WTC11 (cell line): Measurements from ENCODE around the gene OR5J2. TPM values are rescaled to one million over a fixed set of nuclear protein-coding genes. Genes with fewer than 3 reads are reported as not detected.

Experiments
- ATAC-seq: fragments of 200-7000 bp; cut with Tn5 transposase; 2 replicates; pipeline ENCODE4 v1.10.0; 2021; ENCODE audit warnings: mild to moderate bottlenecking, moderate library complexity
- CTCF ChIA-PET: fragments of 300-600 bp; sonication (Branson Sonifier 250); formaldehyde crosslinking; loops from one replicate; lab custom pipeline; 2021; ENCODE audit warnings: antibody characterized with exemption; lab: Charles Lee
- POLR2A ChIA-PET: fragments of 350-600 bp; sonication (Branson Sonifier 250); formaldehyde crosslinking; loops from one replicate; lab custom pipeline; 2021; ENCODE audit warnings: antibody characterized with exemption; lab: Charles Lee
- DNase-seq: peaks from one replicate; pipeline ENCODE4 v3.0.0; 2021; ENCODE audit warnings: low spot score
- H3K27ac Mint-ChIP-seq: 2 replicates; pipeline ENCODE4 v1.8.0; 2021; ENCODE audit warnings: mixed read lengths
- H3K27me3 Mint-ChIP-seq: 2 replicates; pipeline ENCODE4 v1.8.0; 2021; ENCODE audit warnings: low read depth, mild to moderate bottlenecking, moderate library complexity, mixed read lengths
- H3K36me3 Mint-ChIP-seq: 2 replicates; pipeline ENCODE4 v1.8.0; 2021; ENCODE audit warnings: mixed read lengths
- H3K4me1 Mint-ChIP-seq: 2 replicates; pipeline ENCODE4 v1.8.0; 2022; ENCODE audit warnings: mixed read lengths
- H3K4me3 Mint-ChIP-seq: 2 replicates; pipeline ENCODE4 v1.8.0; 2021; ENCODE audit warnings: mild to moderate bottlenecking, moderate library complexity, mixed read lengths
- H3K9me3 Mint-ChIP-seq: 2 replicates; pipeline ENCODE4 v1.8.0; 2021; ENCODE audit warnings: mixed read lengths
- AFF4 ChIP-seq: sonication (generic); formaldehyde crosslinking; IDR thresholded peaks from 2 replicates; pipeline ENCODE4 v1.8.1; 2023; ENCODE audit warnings: mild to moderate bottlenecking, missing genetic modification reagents, borderline replicate concordance
- AR ChIP-seq: fragments of 250-450 bp; sonication (Bioruptor Pico); IDR thresholded peaks from 2 replicates; pipeline ENCODE4 v1.9.0; 2021; ENCODE audit warnings: mild to moderate bottlenecking
- CREM ChIP-seq: sonication (generic); formaldehyde crosslinking; IDR thresholded peaks from 2 replicates; pipeline ENCODE4 v1.8.1; 2022; ENCODE audit warnings: mild to moderate bottlenecking, missing genetic modification reagents, moderate library complexity
- FOXJ3 ChIP-seq: sonication (generic); formaldehyde crosslinking; IDR thresholded peaks from 2 replicates; pipeline ENCODE4 v1.9.0; 2021; ENCODE audit warnings: missing genetic modification reagents, mild to moderate bottlenecking, borderline replicate concordance
- FOXK1 ChIP-seq: sonication (generic); formaldehyde crosslinking; IDR thresholded peaks from 2 replicates; pipeline ENCODE4 v1.8.0; 2022; ENCODE audit warnings: mild to moderate bottlenecking, moderate library complexity, missing genetic modification reagents
- GTF2I ChIP-seq: fragments of 250-450 bp; sonication (Bioruptor Pico); conservative IDR thresholded peaks from 2 replicates; pipeline ENCODE4 v1.4.0; 2021; ENCODE audit warnings: mild to moderate bottlenecking
- HMGXB4 ChIP-seq: sonication (generic); formaldehyde crosslinking; IDR thresholded peaks from 2 replicates; pipeline ENCODE4 v1.8.1; 2023; ENCODE audit warnings: mild to moderate bottlenecking, moderate library complexity, missing genetic modification reagents
- MLX ChIP-seq: sonication (generic); formaldehyde crosslinking; IDR thresholded peaks from 2 replicates; pipeline ENCODE4 v1.8.1; 2023; ENCODE audit warnings: mild to moderate bottlenecking, missing genetic modification reagents, moderate library complexity
- NR1H2 ChIP-seq: sonication (generic); formaldehyde crosslinking; IDR thresholded peaks from 2 replicates; pipeline ENCODE4 v1.9.0; 2021; ENCODE audit warnings: mild to moderate bottlenecking, moderate library complexity, missing genetic modification reagents
- OVOL2 ChIP-seq: fragments of 250-450 bp; sonication (Bioruptor Pico); IDR thresholded peaks from 2 replicates; pipeline ENCODE4 v1.9.0; 2021; ENCODE audit warnings: mild to moderate bottlenecking, borderline replicate concordance
- SMAD3 ChIP-seq: sonication (generic); formaldehyde crosslinking; IDR thresholded peaks from 2 replicates; pipeline ENCODE4 v1.8.0; 2022; ENCODE audit warnings: missing genetic modification reagents, mild to moderate bottlenecking, borderline replicate concordance
- ZNF317 ChIP-seq: sonication (generic); formaldehyde crosslinking; IDR thresholded peaks from 2 replicates; pipeline ENCODE4 v1.8.1; 2023; ENCODE audit warnings: low read depth, mild to moderate bottlenecking, moderate library complexity, missing genetic modification reagents, borderline replicate concordance
- total RNA-seq: library from RNA; stranded (reverse); gene quantifications from 3 replicates; pipeline ENCODE4 v1.2.3, GENCODE V29; 2021
- TF ChIP-seq, protein P1 (sequence below): sonication (generic); formaldehyde crosslinking; IDR thresholded peaks from 2 replicates; pipeline ENCODE4 v1.8.1; 2023; ENCODE audit warnings: mild to moderate bottlenecking, missing genetic modification reagents, moderate library complexity
- TF ChIP-seq, protein P2 (sequence below): sonication (generic); formaldehyde crosslinking; IDR thresholded peaks from 2 replicates; pipeline ENCODE4 v1.8.1; 2022; ENCODE audit warnings: low read depth, mild to moderate bottlenecking, moderate library complexity, missing genetic modification reagents, borderline replicate concordance

OR5J2 gene
- total RNA-seq, 1 experiment from 2014 or later, result not detected

- peaks cover 6% of the 10 kb centered on the region for H3K9me3 Mint-ChIP-seq
- H3K27ac Mint-ChIP-seq, result no peak overlapping the region
- no peak for DNase-seq
- no peak for ATAC-seq
- no peak for TF ChIP-seq MLX
- TF ChIP-seq, protein P1, sequence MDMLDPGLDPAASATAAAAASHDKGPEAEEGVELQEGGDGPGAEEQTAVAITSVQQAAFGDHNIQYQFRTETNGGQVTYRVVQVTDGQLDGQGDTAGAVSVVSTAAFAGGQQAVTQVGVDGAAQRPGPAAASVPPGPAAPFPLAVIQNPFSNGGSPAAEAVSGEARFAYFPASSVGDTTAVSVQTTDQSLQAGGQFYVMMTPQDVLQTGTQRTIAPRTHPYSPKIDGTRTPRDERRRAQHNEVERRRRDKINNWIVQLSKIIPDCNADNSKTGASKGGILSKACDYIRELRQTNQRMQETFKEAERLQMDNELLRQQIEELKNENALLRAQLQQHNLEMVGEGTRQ, result no peak
- no peak for TF ChIP-seq OVOL2 (CRISPR knock-in tag)
- TF ChIP-seq FOXJ3 (CRISPR knock-in tag), result no peak
- no peak for TF ChIP-seq HMGXB4 (CRISPR knock-in tag)
- no peak for TF ChIP-seq NR1H2 (CRISPR knock-in tag)
- TF ChIP-seq AFF4 (CRISPR knock-in tag), result no peak
- TF ChIP-seq SMAD3 (CRISPR knock-in tag), result no peak
- TF ChIP-seq GTF2I, result no peak
- TF ChIP-seq, protein P2, sequence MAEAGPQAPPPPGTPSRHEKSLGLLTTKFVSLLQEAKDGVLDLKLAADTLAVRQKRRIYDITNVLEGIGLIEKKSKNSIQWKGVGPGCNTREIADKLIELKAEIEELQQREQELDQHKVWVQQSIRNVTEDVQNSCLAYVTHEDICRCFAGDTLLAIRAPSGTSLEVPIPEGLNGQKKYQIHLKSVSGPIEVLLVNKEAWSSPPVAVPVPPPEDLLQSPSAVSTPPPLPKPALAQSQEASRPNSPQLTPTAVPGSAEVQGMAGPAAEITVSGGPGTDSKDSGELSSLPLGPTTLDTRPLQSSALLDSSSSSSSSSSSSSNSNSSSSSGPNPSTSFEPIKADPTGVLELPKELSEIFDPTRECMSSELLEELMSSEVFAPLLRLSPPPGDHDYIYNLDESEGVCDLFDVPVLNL (CRISPR knock-in tag), result no peak
- TF ChIP-seq ZNF317 (CRISPR knock-in tag), result no peak
- no peak for TF ChIP-seq FOXK1 (CRISPR knock-in tag)
- TF ChIP-seq CREM (CRISPR knock-in tag), result no peak
- TF ChIP-seq AR, result no peak
- no peak overlapping the region for H3K4me3 Mint-ChIP-seq
- H3K36me3 Mint-ChIP-seq, result 0 out of 2 replicates have a peak, but pooled peaks cover 2% of the 10 kb centered on the region
- no peaks in the 10 kb centered on the region for H3K27me3 Mint-ChIP-seq
- no peaks in the 10 kb centered on the region for H3K4me1 Mint-ChIP-seq
- CTCF ChIA-PET, result no interaction called here
- POLR2A ChIA-PET, result no interaction called here
Measured at GRCh38 chr11:56172256-56172830, 4.1 kb upstream of the OR5J2 start.
